IPS-20b (cell line): ENCODE data around the gene IGF2R.

ENCODE experiments used
- H3K27ac ChIP-seq: one replicate; pipeline ENCODE4 v1.5.1; 2013; ENCODE audit warnings: low read length
- H3K27me3 ChIP-seq: 2 replicates; pipeline ENCODE4 v1.6.1; 2013; ENCODE audit warnings: mild to moderate bottlenecking, low read length, inconsistent platforms; ENCODE audit not compliant: insufficient read depth
- H3K36me3 ChIP-seq: 2 replicates; pipeline ENCODE4 v1.6.1; 2013; ENCODE audit warnings: low read depth, mild to moderate bottlenecking, inconsistent platforms, low read length, moderate library complexity; ENCODE audit not compliant: insufficient read depth
- H3K4me1 ChIP-seq: 2 replicates; pipeline ENCODE4 v1.6.1; 2013; ENCODE audit warnings: mild to moderate bottlenecking, control low read depth, inconsistent platforms, low read length, moderate library complexity; ENCODE audit not compliant: insufficient read depth
- H3K4me3 ChIP-seq: 2 replicates; pipeline ENCODE4 v1.5.1; 2013; ENCODE audit warnings: mild to moderate bottlenecking, low read length, inconsistent platforms
- H3K9ac ChIP-seq: 2 replicates; pipeline ENCODE4 v1.6.1; 2013; ENCODE audit warnings: low read depth, mild to moderate bottlenecking, inconsistent platforms, low read length, moderate library complexity
- H3K9me3 ChIP-seq: 2 replicates; pipeline ENCODE4 v1.6.1; 2013; ENCODE audit warnings: mild to moderate bottlenecking, low read depth, low read length, inconsistent platforms; ENCODE audit not compliant: insufficient read depth

The IGF2R gene

DNA sequence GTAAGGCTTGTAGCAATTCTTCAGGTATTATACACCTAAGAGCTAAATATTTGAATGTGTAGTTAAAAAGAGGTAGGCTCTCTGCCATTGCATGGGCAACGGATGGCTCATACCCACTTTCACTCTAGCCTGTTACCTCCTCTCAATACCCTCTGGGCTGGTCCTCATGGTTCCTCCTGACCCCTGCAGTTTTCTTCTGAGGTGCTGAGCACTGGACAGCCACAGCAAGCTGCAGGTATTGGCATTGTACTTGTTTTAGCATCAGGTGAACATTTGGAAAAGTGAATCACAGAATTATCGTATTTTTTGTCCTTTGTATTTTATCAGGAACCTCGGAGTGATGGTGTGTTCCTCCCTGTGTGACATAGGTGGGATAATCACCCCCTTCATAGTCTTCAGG lies 185.6 kb downstream of the IGF2R start:
- Histone ChIP-seq H3K9ac (no peak overlapping the region), H3K27ac (no peak overlapping the region), H3K27me3 (no peaks in the 10 kb centered on the region), H3K9me3 (no peaks in the 10 kb centered on the region), H3K36me3 (no peaks in the 10 kb centered on the region), H3K4me1 (no peaks in the 10 kb centered on the region), H3K4me3 (no peak overlapping the region)

DNA sequence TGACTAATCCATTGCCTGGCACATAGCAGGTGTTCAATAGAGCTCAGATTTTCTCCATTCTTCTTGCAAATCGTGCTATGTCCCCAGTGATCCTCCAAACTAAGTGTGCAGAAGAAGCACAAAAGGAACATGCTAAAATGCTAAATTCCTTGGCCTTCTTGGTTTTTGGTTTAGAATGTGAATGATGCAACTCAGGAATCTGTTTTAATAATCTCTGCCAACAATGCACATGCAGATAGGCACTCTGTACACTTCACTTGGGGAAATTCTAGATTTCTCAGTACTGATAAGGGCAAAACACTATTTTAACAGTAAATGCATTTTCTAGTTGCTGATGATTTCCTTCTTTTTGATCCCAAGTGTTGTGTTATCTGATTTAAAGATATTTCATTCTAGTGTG lies 188.0 kb downstream of the IGF2R start:
- H3K4me3 ChIP-seq = no peak overlapping the region
- H3K9me3 ChIP-seq = no peaks in the 10 kb centered on the region
- no peaks in the 10 kb centered on the region for H3K27me3 ChIP-seq
- no peak overlapping the region for H3K9ac ChIP-seq
- no peaks in the 10 kb centered on the region for H3K36me3 ChIP-seq
- H3K27ac ChIP-seq = no peak overlapping the region
- peaks cover 2% of the 10 kb centered on the region; the same call in 1 of the 2 replicates for H3K4me1 ChIP-seq

DNA sequence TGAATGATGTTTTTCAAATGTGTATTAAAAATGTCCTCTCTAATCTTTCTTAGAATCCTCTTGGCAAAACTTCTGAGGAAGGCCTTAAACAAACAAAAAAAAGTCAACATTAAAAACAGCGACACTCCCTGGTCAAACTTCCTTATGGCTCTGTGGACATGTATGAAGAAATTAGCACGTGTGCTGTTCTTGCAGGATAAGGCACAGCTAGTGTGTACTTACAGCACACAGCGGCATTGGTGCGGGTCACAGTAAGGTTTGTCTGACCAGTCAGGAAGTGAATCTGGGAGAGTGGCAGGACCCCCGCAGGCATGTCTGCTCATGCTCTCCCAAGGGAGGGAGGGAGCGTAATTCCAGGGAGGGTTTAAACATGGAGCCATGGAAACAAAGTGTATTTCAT lies 191.6 kb downstream of the IGF2R start:
- Histone ChIP-seq H3K4me1 (peaks cover 3% of the 10 kb centered on the region; the same call in 1 of the 2 replicates), H3K27ac (no peak overlapping the region), H3K36me3 (no peaks in the 10 kb centered on the region), H3K4me3 (no peak overlapping the region), H3K9ac (no peak overlapping the region), H3K9me3 (no peaks in the 10 kb centered on the region), H3K27me3 (no peaks in the 10 kb centered on the region)
